HK-2 (cell line): ENCODE measurements around the gene DUSP28.
"Not testable (repeated sequence)": the region's sequence is repeated elsewhere in the genome, so short reads cannot be mapped to it uniquely, and the experiment has no call there.

Source experiments
- DNase-seq: peaks from one replicate; pipeline ENCODE4 v3.0.0-alpha.2; 2018; ENCODE audit not compliant: unreplicated experiment

The DUSP28 gene

GRCh38 chr2:240527153-240527750 is 32.9 kb upstream of the DUSP28 start:
- DNase-seq: no peak

- no peak for DNase-seq
Measured at GRCh38 chr2:240528406-240529040, 31.6 kb upstream of the DUSP28 start.

GRCh38 chr2:240529344-240529999 is 30.7 kb upstream of the DUSP28 start:
- no peak for DNase-seq

- DNase-seq: no peak
Measured at GRCh38 chr2:240530181-240530580, 30.0 kb upstream of the DUSP28 start.

DNA sequence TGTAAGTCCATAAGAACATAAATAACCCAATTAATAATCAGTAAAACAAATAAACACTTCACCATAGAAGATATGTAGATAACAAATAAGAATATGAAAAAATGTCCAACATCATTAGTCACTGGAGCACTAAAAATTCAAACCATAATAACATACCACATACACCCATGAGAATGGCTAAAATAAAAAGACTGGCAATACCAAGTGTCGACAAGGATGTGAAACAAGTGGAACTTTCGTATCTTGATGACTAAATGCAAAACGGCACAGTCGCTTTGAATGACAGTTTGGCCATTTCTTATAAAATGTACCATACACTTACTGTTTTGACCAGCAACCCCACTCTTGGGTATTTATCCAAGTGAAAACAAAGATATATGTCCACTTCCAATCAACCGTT is 29.1 kb upstream of the DUSP28 start:
- DNase-seq: no peak

DNA sequence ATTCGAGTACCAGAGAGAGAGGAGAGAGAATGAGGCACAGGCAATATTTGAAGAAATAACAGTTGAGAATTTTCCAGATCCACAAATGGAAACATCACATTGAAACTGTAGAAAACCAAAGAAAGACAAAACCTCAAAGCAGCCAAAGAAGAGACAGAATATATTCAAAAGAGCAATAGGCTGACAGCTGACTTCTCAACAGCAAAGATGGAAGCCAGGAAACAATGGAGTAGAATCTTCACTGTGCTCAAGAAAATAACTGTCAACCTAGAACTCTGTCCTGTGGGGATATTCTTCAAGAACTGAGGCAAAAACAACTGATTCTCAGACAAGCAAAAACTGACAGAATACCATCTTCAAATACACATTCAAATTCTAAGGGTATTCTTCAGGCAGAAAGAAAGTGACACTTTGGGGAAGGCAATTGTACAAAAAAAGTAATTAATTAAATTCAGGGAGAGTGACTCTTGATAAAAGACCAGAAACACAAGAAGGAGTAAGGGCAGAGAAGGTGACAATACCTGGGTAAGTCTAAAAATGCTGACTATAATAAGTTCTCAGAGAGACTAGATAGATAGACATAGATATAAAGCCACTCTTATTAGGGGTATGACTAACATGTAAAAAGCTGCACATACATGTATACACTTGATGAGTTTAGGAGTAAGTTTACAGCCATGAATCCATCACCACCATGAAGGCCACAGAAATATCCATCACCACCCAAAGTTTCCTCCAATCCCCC is 28.0 kb upstream of the DUSP28 start:
- DNase-seq: no peak

DNA sequence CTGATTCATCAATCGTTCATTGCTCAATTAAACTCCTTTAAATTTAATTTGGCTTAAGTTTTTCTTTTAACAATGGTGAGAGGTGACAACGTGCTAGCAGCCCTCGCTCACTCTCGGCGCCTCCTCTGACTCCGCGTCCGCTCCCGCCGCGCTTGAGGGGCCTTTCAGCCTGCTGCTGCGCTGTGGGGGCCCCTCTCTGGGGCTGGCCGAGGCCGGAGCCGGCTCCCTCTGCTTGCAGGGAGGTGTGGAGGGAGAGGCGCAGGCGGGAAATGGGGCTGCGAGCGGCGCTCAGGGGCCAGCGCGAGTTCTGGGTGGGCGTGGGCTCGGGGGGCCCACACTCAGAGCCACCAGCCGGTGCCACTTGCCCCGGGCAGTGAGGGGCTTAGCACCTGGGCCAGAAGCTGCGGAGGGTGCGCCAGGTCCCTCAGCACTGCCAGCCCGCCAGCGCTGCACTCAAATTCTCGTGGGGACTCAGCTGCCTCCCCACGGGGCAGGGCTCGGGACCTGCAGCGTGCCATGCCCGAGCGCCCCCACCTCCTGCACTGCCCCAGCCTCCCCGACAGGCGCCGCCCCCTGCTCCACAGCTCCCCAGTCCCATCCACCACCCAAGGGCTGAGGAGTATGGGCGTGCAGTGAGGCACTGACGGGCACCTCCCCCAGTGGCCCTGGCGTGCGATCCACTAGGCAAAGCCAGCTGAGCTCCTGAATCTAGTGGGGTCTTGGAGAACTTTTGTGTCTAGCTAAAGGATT is 22.0 kb upstream of the DUSP28 start:
- no peak for DNase-seq

DNA sequence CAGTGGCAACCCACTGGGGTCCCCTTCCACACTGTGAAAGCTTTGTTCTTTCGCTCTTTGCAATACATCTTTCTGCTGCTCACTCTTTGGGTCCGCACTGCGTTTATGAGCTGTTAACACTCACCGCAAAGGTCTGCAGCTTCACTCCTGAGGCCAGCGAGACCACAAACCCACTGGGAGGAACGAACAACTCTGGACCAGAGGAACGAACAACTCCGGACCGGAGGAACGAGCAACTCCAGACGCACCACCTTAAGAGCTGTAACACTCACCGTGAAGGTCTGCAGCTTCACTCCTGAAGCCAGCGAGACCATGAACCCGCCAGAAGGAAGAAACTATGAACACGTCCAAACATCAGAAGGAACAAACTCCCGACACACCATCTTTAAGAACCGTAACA is 21.1 kb upstream of the DUSP28 start:
- not testable (repeated sequence) for DNase-seq

- no peak for DNase-seq
Measured at GRCh38 chr2:240539906-240540305, 20.3 kb upstream of the DUSP28 start.

GRCh38 chr2:240551288-240551687 is 8.9 kb upstream of the DUSP28 start:
- DNase-seq: no peak

DNA sequence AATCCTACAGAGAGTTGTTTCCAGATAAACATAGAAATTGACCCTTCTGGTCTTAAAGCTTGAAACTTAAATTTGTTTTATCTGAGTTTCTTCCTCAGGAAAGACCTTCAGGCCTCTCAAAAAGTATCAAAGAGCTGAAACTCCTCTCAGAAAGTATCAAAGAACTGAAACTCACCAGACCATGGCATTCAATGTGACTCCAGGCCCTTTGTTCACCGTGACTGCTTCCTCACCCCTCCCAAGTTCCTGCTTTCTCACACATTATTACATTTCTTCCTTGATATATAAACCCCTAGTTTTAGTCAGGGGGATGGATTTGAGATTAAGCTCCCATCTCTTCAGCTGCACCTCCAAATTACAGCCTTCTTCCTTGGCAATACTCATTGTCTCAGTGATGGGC is 8.3 kb upstream of the DUSP28 start:
- DNase-seq: no peak

GRCh38 chr2:240553956-240554480 is 6.1 kb upstream of the DUSP28 start:
- no peak for DNase-seq

- DNase-seq: no peak
Measured at GRCh38 chr2:240554767-240555493, 5.2 kb upstream of the DUSP28 start.

- no peak for DNase-seq
Measured at GRCh38 chr2:240555541-240556250, 4.5 kb upstream of the DUSP28 start.

DNA sequence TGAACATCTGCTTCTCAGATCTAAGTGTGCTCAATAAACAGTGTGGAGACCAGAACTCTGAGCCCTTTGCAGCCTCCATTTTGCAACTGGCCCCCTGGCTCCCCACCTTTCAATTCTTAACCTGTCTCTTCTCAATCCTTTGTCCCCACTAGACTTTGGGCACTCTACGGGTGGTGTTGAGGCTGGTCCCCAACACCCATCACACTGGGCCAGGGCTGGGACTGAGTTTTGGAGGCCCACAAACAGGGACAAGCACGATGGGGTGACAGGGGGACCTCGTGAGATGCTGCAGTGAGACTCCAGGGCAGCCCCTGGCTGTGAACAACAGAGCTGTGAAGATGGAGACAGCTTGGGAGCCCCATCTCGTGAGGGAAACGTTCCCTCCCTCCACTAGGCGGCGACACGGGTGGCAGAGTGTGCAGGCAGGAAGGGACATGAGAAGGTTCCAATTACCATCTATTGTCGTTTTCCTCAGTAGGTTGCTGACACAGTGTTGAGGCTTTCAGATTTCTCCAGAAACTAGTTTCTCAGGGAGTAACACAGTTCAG is 3.5 kb upstream of the DUSP28 start:
- DNase-seq: no peak

- DNase-seq: no peak
Measured at GRCh38 chr2:240557101-240557751, 2.9 kb upstream of the DUSP28 start.

- DNase-seq: no peak
Measured at GRCh38 chr2:240557808-240558207, 2.3 kb upstream of the DUSP28 start, which contains the start of gene ANKMY1. Gene ANKMY1 (minus strand): TSS chr2:240557988. CDS start chr2:240557335, 653 bp downstream.

DNA sequence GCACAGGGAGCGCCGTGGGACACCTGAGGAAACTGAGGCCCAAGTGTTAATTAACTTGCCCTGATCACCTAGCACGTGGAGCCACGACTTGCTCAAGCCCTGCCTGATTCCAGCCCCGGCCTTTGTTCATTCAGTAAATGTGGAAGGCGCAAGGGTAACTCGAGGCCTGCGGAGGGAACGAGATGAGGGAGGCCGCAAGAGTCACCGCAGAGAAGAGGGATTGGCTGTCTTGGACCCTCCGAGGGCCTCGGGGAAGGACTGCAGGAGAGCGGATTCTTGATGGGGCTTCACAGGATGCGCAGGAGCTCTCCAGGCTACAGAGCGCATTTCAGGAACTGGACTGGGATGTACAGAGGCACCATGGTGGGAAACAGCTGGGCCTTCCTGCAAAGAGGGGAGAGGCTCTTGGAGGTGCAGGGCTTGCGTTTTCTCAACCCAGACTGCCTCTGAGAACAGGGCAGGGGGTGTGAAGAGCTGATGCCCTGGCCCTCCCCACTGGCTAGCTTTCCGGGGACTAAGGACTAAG is 1.9 kb upstream of the DUSP28 start:
- no peak for DNase-seq

- no peak for DNase-seq
Measured at GRCh38 chr2:240559286-240559685, 871 bp upstream of the DUSP28 start.
